Activated CD8-positive, alpha-beta T cell treated with anti-CD3 and anti-CD28 coated beads for 36 hours (primary cell): Measurements from ENCODE around the gene ZNF524. TPM values are rescaled to one million over a fixed set of nuclear protein-coding genes. Genes with fewer than 3 reads are reported as not detected.

Experiments used
- ATAC-seq: fragments of 200-7000 bp; cut with Tn5 transposase; one replicate; pipeline ENCODE4 v1.10.0; 2021; ENCODE audit warnings: mild to moderate bottlenecking, moderate library complexity
- CTCF ChIA-PET: fragments of 350-600 bp; sonication (Branson Sonifier 250); formaldehyde crosslinking; loops from one replicate; lab custom pipeline; 2021; ENCODE audit warnings: antibody characterized with exemption; lab: Charles Lee
- POLR2A ChIA-PET: fragments of 350-600 bp; sonication (Branson Sonifier 250); formaldehyde crosslinking; loops from one replicate; lab custom pipeline; 2021; ENCODE audit warnings: antibody characterized with exemption; lab: Charles Lee
- DNase-seq: peaks from one replicate; pipeline ENCODE4 v3.0.0-alpha.2; 2020
- H3K27ac Mint-ChIP-seq: one replicate; pipeline ENCODE4 v1.8.0; 2021; ENCODE audit warnings: mild to moderate bottlenecking, mixed read lengths
- H3K27me3 Mint-ChIP-seq: one replicate; pipeline ENCODE4 v1.8.0; 2021; ENCODE audit warnings: mixed read lengths
- H3K36me3 Mint-ChIP-seq: one replicate; pipeline ENCODE4 v1.8.0; 2021; ENCODE audit warnings: low read depth, mixed read lengths
- H3K4me1 Mint-ChIP-seq: one replicate; pipeline ENCODE4 v1.8.0; 2021; ENCODE audit warnings: low read depth, mixed read lengths
- H3K4me3 Mint-ChIP-seq: one replicate; pipeline ENCODE4 v1.8.0; 2021; ENCODE audit warnings: mild to moderate bottlenecking, moderate library complexity, mixed read lengths
- H3K9me3 Mint-ChIP-seq: one replicate; pipeline ENCODE4 v1.8.0; 2021; ENCODE audit warnings: mixed read lengths
- CTCF ChIP-seq: fragments of 200-600 bp; IDR thresholded peaks from one replicate; pipeline ENCODE4 v1.8.0; 2022; ENCODE audit warnings: antibody characterized with exemption, mild to moderate bottlenecking
- intact Hi-C: fragments of 100-400 bp; cut with micrococcal nuclease; formaldehyde crosslinking; loops from one replicate; pipeline ENCODE4 v1.10.0; 2022
- total RNA-seq, 2 experiments: library from RNA; stranded (reverse); gene quantifications; one replicate each; pipeline ENCODE4 v1.2.3, GENCODE V29; 2021

The ZNF524 gene
- total RNA-seq, 2 experiments from 2014 or later = 11.0 to 12.3 TPM

- POLR2A ChIA-PET = interaction anchor here (1.3 kb wide), 1 partner anchor 10 kb away, joined by 5 read pairs; no protein-coding TSS in a partner anchor
- no peaks in the 10 kb centered on the region for H3K27me3 Mint-ChIP-seq
- no peaks in the 10 kb centered on the region for H3K9me3 Mint-ChIP-seq
- H3K4me3 Mint-ChIP-seq = no peak overlapping the region
- H3K27ac Mint-ChIP-seq = no peak overlapping the region
- CTCF ChIA-PET = interaction anchor here (3.0 kb wide), 1 partner anchor 10 kb away, joined by 15 read pairs; the partner anchor contains the start of gene ZNF865
- intact Hi-C loops = no loop called here
- peaks cover 42% of the 10 kb centered on the region for H3K36me3 Mint-ChIP-seq
- H3K4me1 Mint-ChIP-seq = peaks cover 34% of the 10 kb centered on the region
- DNase-seq (no peak), ATAC-seq (no peak)
- TF ChIP-seq CTCF = no peak
These were observed 16.3 kb downstream of the ZNF524 start for GRCh38 chr19:55616395-55616875.

- POLR2A ChIA-PET = interaction anchor here (0.6 kb wide), 1 partner anchor 61 kb away, joined by 5 read pairs; no protein-coding TSS in a partner anchor
These were observed 17.3 kb downstream of the ZNF524 start for GRCh38 chr19:55617426-55617825.

GRCh38 chr19:55618426-55618825, 18.3 kb downstream of the ZNF524 start:
- peak overlapping the region; percentile 20 for H3K27ac Mint-ChIP-seq
- no peaks in the 10 kb centered on the region for H3K27me3 Mint-ChIP-seq
- H3K36me3 Mint-ChIP-seq = peaks cover 32% of the 10 kb centered on the region
- TF ChIP-seq CTCF = no peak
- DNase-seq (no peak), ATAC-seq (no peak)
- ChIA-PET POLR2A (interaction anchor here (1.3 to 4.0 kb wide), 3 partner anchors 12 to 19 kb away, joined by 3 to 26 read pairs (median 4); partner anchors contain the start of genes FIZ1 and ZNF865), CTCF (interaction anchor here (1.8 to 3.0 kb wide), 2 partner anchors 12 to 14 kb away, joined by 4 to 15 read pairs; partner anchors contain the start of gene ZNF865)
- H3K4me3 Mint-ChIP-seq = no peak overlapping the region
- H3K9me3 Mint-ChIP-seq = no peaks in the 10 kb centered on the region
- H3K4me1 Mint-ChIP-seq = peaks cover 27% of the 10 kb centered on the region
- intact Hi-C loops = no loop called here

More at GRCh38 chr19:55617426-55617825, 17.3 kb downstream of the ZNF524 start:
- H3K9me3 Mint-ChIP-seq = no peaks in the 10 kb centered on the region
- intact Hi-C loops = no loop called here
- no peak for ATAC-seq
- H3K27me3 Mint-ChIP-seq = no peaks in the 10 kb centered on the region
- no peak overlapping the region for H3K27ac Mint-ChIP-seq
- TF ChIP-seq CTCF = no peak
- no peak for DNase-seq
- peaks cover 42% of the 10 kb centered on the region for H3K36me3 Mint-ChIP-seq
- no peak overlapping the region for H3K4me3 Mint-ChIP-seq
- H3K4me1 Mint-ChIP-seq = peaks cover 25% of the 10 kb centered on the region
- CTCF ChIA-PET = interaction anchor here (3.0 kb wide), 1 partner anchor 11 kb away, joined by 15 read pairs; the partner anchor contains the start of gene ZNF865

- peaks cover 32% of the 10 kb centered on the region for H3K36me3 Mint-ChIP-seq
- no peak overlapping the region for H3K4me3 Mint-ChIP-seq
- ATAC-seq = no peak
- CTCF ChIA-PET = interaction anchor here (1.8 to 2.4 kb wide), 2 partner anchors 13 kb away, joined by 4 to 14 read pairs; partner anchors contain the start of gene ZNF865
- no peak overlapping the region for H3K27ac Mint-ChIP-seq
- H3K4me1 Mint-ChIP-seq = peaks cover 34% of the 10 kb centered on the region
- H3K27me3 Mint-ChIP-seq = no peaks in the 10 kb centered on the region
- POLR2A ChIA-PET = interaction anchor here (0.7 to 4.0 kb wide), 4 partner anchors 13 to 20 kb away, joined by 3 to 26 read pairs (median 4); partner anchors contain the start of genes FIZ1 and ZNF865
- DNase-seq = no peak
- no peak for TF ChIP-seq CTCF
- no peaks in the 10 kb centered on the region for H3K9me3 Mint-ChIP-seq
- intact Hi-C loops = no loop called here
These were observed 19.2 kb downstream of the ZNF524 start for GRCh38 chr19:55619286-55619685.
